HEK293 (cell line): ENCODE results near the gene MRPL36.
A peak's percentile ranks its signal among the peaks of the same experiment; 100 is the strongest.

Source experiments
- BCL11A ChIP-seq: fragments of 450-650 bp; formaldehyde crosslinking; IDR thresholded peaks from 2 replicates; pipeline ENCODE4 v1.5.1; 2016; ENCODE audit warnings: low read depth, missing biosample characterization, missing genetic modification characterization
- ELK4 ChIP-seq: IDR thresholded peaks from 2 replicates; pipeline ENCODE4 v1.6.1; 2011; ENCODE audit warnings: mild to moderate bottlenecking, low read depth, low read length, borderline replicate concordance
- FEZF1 ChIP-seq: fragments of 450-650 bp; formaldehyde crosslinking; IDR thresholded peaks from 2 replicates; pipeline ENCODE4 v1.5.1; 2016; ENCODE audit warnings: missing biosample characterization, missing genetic modification characterization
- GLIS1 ChIP-seq: fragments of 450-650 bp; formaldehyde crosslinking; IDR thresholded peaks from 2 replicates; pipeline ENCODE4 v1.5.1; 2016; ENCODE audit warnings: missing biosample characterization, missing genetic modification characterization
- KLF1 ChIP-seq: fragments of 450-650 bp; formaldehyde crosslinking; IDR thresholded peaks from 2 replicates; pipeline ENCODE4 v1.5.1; 2016; ENCODE audit warnings: missing biosample characterization, missing genetic modification characterization
- KLF16 ChIP-seq: fragments of 450-650 bp; formaldehyde crosslinking; IDR thresholded peaks from 2 replicates; pipeline ENCODE4 v1.5.1; 2017; ENCODE audit warnings: missing biosample characterization, missing genetic modification characterization
- KLF7 ChIP-seq: fragments of 450-650 bp; formaldehyde crosslinking; IDR thresholded peaks from 2 replicates; pipeline ENCODE4 v1.5.1; 2016; ENCODE audit warnings: missing biosample characterization, missing genetic modification characterization, borderline replicate concordance
- MZF1 ChIP-seq: fragments of 450-650 bp; formaldehyde crosslinking; IDR thresholded peaks from 2 replicates; pipeline ENCODE4 v1.5.1; 2017; ENCODE audit warnings: missing biosample characterization, missing genetic modification characterization, borderline replicate concordance
- PRDM10 ChIP-seq: fragments of 450-650 bp; formaldehyde crosslinking; IDR thresholded peaks from 2 replicates; pipeline ENCODE4 v1.5.1; 2016; ENCODE audit warnings: missing biosample characterization, missing genetic modification characterization
- ZBTB8A ChIP-seq: fragments of 450-650 bp; formaldehyde crosslinking; IDR thresholded peaks from 2 replicates; pipeline ENCODE4 v1.5.1; 2016; ENCODE audit warnings: missing biosample characterization, missing genetic modification characterization
- ZIC2 ChIP-seq: fragments of 450-650 bp; formaldehyde crosslinking; IDR thresholded peaks from 2 replicates; pipeline ENCODE4 v1.5.1; 2016; ENCODE audit warnings: missing biosample characterization, missing genetic modification characterization
- ZNF148 ChIP-seq: fragments of 450-650 bp; formaldehyde crosslinking; IDR thresholded peaks from 2 replicates; pipeline ENCODE4 v1.5.0; 2017; ENCODE audit warnings: missing biosample characterization, missing genetic modification characterization, borderline replicate concordance
- ZNF157 ChIP-seq: fragments of 450-650 bp; formaldehyde crosslinking; IDR thresholded peaks from 2 replicates; pipeline ENCODE4 v1.5.1; 2016; ENCODE audit warnings: missing biosample characterization, missing genetic modification characterization
- ZNF211 ChIP-seq: fragments of 450-650 bp; formaldehyde crosslinking; IDR thresholded peaks from 2 replicates; pipeline ENCODE4 v1.5.1; 2016; ENCODE audit warnings: low read depth, missing biosample characterization, missing genetic modification characterization
- ZNF23 ChIP-seq: fragments of 450-650 bp; formaldehyde crosslinking; IDR thresholded peaks from 2 replicates; pipeline ENCODE4 v1.5.1; 2016; ENCODE audit warnings: missing biosample characterization, missing genetic modification characterization, borderline replicate concordance
- ZNF24 ChIP-seq: fragments of 450-650 bp; formaldehyde crosslinking; IDR thresholded peaks from 2 replicates; pipeline ENCODE4 v1.5.1; 2016; ENCODE audit warnings: missing biosample characterization, missing genetic modification characterization
- ZNF324 ChIP-seq: fragments of 450-650 bp; formaldehyde crosslinking; IDR thresholded peaks from 2 replicates; pipeline ENCODE4 v1.5.1; 2016; ENCODE audit warnings: missing biosample characterization, missing genetic modification characterization
- ZNF394 ChIP-seq: fragments of 450-650 bp; formaldehyde crosslinking; IDR thresholded peaks from 2 replicates; pipeline ENCODE4 v1.5.1; 2016; ENCODE audit warnings: missing biosample characterization, missing genetic modification characterization, mild to moderate bottlenecking, moderate library complexity, borderline replicate concordance
- ZNF571 ChIP-seq: fragments of 450-650 bp; formaldehyde crosslinking; IDR thresholded peaks from 2 replicates; pipeline ENCODE4 v1.5.0; 2017; ENCODE audit warnings: missing biosample characterization, missing genetic modification characterization
- ZNF600 ChIP-seq: fragments of 450-650 bp; formaldehyde crosslinking; IDR thresholded peaks from 2 replicates; pipeline ENCODE4 v1.5.1; 2016; ENCODE audit warnings: missing biosample characterization, missing genetic modification characterization
- ZNF621 ChIP-seq: fragments of 450-650 bp; formaldehyde crosslinking; IDR thresholded peaks from 2 replicates; pipeline ENCODE4 v1.5.1; 2017; ENCODE audit warnings: missing biosample characterization, missing genetic modification characterization
- ZNF639 ChIP-seq: fragments of 450-650 bp; formaldehyde crosslinking; IDR thresholded peaks from 2 replicates; pipeline ENCODE4 v1.5.1; 2016; ENCODE audit warnings: missing biosample characterization, missing genetic modification characterization
- ZNF701 ChIP-seq: fragments of 450-650 bp; formaldehyde crosslinking; IDR thresholded peaks from 2 replicates; pipeline ENCODE4 v1.5.1; 2016; ENCODE audit warnings: missing biosample characterization, missing genetic modification characterization
- ZXDB ChIP-seq: fragments of 450-650 bp; formaldehyde crosslinking; IDR thresholded peaks from 2 replicates; pipeline ENCODE4 v1.5.1; 2016; ENCODE audit warnings: missing biosample characterization, missing genetic modification characterization
- TF ChIP-seq, protein P1 (sequence below): fragments of 450-650 bp; formaldehyde crosslinking; IDR thresholded peaks from 2 replicates; pipeline ENCODE4 v1.5.1; 2016; ENCODE audit warnings: missing biosample characterization, missing genetic modification characterization
- TF ChIP-seq, protein P2 (sequence below): fragments of 450-650 bp; formaldehyde crosslinking; IDR thresholded peaks from 2 replicates; pipeline ENCODE4 v1.5.1; 2016; ENCODE audit warnings: missing biosample characterization, missing genetic modification characterization

Gene MRPL36

DNA sequence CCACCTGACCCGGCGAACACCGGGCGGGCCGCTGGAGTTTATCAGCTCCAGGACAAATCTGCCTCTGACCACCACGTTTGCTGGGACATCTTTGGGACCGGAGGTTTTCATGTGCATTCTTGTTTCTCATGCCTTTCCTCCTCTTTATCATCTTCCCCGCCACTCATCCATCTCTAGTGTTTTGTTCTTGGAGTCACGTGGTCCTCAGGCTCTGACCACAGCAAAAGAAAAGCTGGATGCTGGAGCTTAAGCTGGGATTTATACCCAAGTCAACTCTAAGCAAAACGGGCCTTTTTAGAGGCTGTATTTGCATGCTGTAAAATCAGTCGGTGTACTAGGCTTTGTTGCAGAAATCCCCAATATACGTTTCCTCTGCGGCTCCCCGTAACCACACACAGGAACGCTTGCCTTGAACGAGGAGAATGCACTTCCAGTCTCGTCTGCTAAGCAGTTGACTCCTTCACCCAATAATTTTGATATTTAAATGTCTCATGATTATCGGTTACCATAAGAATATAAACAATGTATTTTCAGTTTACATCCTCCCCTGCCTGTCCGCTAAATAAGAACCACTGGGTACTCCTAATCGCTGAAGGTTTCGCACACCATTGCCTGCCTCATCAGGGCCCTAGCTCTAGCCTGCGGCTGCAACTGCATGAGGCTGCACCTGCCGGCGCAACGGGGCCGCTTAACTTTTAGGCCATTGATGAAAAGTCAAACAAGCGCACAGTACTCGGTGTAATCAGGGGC, 1.0 kb upstream of the MRPL36 start (continued):
- no peak for TF ChIP-seq ZNF639 (tag by site-specific recombination)
- TF ChIP-seq BCL11A (tag by site-specific recombination), result peak; percentile 26; the same call in 1 of the 2 replicates
- no peak for TF ChIP-seq ZXDB (tag by site-specific recombination)
- TF ChIP-seq PRDM10 (tag by site-specific recombination), result peak; percentile 8; the same call in 1 of the 2 replicates
- TF ChIP-seq KLF1, result 0 out of 2 replicates have a peak, but pooled peaks have one; percentile 7
- 0 out of 2 replicates have a peak, but pooled peaks have one; percentile 9 for TF ChIP-seq ZNF701 (tag by site-specific recombination)
- TF ChIP-seq KLF16 (tag by site-specific recombination), result 0 out of 2 replicates have a peak, but pooled peaks have one; percentile 4
- no peak for TF ChIP-seq ELK4
- TF ChIP-seq ZNF571 (tag by site-specific recombination), result no peak
- TF ChIP-seq ZNF394 (tag by site-specific recombination), result 0 out of 2 replicates have a peak, but pooled peaks have one; percentile 4
- TF ChIP-seq ZIC2 (tag by site-specific recombination), result no peak
- TF ChIP-seq ZNF148 (tag by site-specific recombination), result no peak
- no peak for TF ChIP-seq ZNF621 (tag by site-specific recombination)
- no peak for TF ChIP-seq ZNF324 (tag by site-specific recombination)
- TF ChIP-seq ZNF211 (tag by site-specific recombination), result no peak
- peak; percentile 93; the same call in 1 of the 2 replicates for TF ChIP-seq MZF1 (tag by site-specific recombination)
- TF ChIP-seq, protein P1, sequence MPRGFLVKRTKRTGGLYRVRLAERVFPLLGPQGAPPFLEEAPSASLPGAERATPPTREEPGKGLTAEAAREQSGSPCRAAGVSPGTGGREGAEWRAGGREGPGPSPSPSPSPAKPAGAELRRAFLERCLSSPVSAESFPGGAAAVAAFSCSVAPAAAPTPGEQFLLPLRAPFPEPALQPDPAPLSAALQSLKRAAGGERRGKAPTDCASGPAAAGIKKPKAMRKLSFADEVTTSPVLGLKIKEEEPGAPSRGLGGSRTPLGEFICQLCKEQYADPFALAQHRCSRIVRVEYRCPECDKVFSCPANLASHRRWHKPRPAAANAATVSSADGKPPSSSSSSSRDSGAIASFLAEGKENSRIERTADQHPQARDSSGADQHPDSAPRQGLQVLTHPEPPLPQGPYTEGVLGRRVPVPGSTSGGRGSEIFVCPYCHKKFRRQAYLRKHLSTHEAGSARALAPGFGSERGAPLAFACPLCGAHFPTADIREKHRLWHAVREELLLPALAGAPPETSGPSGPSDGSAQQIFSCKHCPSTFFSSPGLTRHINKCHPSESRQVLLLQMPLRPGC, result 0 out of 2 replicates have a peak, but pooled peaks have one; percentile 40
- TF ChIP-seq ZNF600, result no peak
- TF ChIP-seq KLF7 (tag by site-specific recombination), result no peak
- 0 out of 2 replicates have a peak, but pooled peaks have one; percentile 36 for TF ChIP-seq ZNF24
- no peak for TF ChIP-seq ZNF157 (tag by site-specific recombination)
- TF ChIP-seq ZBTB8A (tag by site-specific recombination), result no peak; the same call in 1 of the 2 replicates
- TF ChIP-seq ZNF23 (tag by site-specific recombination), result no peak
- TF ChIP-seq, protein P2, sequence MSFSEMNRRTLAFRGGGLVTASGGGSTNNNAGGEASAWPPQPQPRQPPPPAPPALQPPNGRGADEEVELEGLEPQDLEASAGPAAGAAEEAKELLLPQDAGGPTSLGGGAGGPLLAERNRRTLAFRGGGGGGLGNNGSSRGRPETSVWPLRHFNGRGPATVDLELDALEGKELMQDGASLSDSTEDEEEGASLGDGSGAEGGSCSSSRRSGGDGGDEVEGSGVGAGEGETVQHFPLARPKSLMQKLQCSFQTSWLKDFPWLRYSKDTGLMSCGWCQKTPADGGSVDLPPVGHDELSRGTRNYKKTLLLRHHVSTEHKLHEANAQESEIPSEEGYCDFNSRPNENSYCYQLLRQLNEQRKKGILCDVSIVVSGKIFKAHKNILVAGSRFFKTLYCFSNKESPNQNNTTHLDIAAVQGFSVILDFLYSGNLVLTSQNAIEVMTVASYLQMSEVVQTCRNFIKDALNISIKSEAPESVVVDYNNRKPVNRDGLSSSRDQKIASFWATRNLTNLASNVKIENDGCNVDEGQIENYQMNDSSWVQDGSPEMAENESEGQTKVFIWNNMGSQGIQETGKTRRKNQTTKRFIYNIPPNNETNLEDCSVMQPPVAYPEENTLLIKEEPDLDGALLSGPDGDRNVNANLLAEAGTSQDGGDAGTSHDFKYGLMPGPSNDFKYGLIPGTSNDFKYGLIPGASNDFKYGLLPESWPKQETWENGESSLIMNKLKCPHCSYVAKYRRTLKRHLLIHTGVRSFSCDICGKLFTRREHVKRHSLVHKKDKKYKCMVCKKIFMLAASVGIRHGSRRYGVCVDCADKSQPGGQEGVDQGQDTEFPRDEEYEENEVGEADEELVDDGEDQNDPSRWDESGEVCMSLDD (tag by site-specific recombination), result no peak
- TF ChIP-seq FEZF1 (tag by site-specific recombination), result no peak
- no peak for TF ChIP-seq GLIS1 (tag by site-specific recombination)
